ENCODE measurements around the gene CCL11. TPM values are rescaled to one million over a fixed set of nuclear protein-coding genes. Genes with fewer than 3 reads are reported as not detected.

CCL11 gene
- total and polyA plus RNA-seq, 2 of the 8 experiments (the other 6 are each of a cell fraction or from before 2014, with no cell fraction given): not detected

DNA sequence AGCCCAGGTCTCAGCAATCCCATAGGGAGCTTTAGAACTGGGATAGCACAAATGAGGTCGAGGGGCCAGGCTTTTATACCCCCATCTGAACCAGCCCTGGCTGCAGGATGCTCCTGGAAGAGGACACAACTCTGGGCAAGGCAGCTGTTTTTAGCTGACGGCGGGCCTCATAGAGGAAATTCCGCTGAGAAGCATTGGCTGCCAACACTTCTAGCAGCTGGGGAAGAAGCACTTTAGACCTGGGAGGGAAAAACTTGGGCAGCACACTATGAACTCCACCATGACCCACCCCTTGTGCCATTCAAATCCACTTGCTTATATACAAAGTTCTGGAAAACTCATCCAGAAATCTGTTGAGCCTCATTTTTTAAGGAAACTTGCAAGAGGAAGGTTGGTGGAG, 5.0 kb downstream of the CCL11 start:
- no peak overlapping the region for H4K8ac ChIP-seq (ENCODE audit: extremely low read depth, insufficient read depth, low read length)
- no peak overlapping the region for H2BK120ac ChIP-seq (replicated peaks; ENCODE audit: low read depth, low read length)
- H3K14ac ChIP-seq (ENCODE audit: insufficient read length): no peak overlapping the region
- no peak overlapping the region for H2AK5ac ChIP-seq (ENCODE audit: low read depth, low read length)
- H3K4me3 ChIP-seq (ENCODE audit: extremely low read depth in 1 of 4, insufficient read depth in 2 of 4, low read depth in 3 of 4, low read length in 4 of 4): no peak overlapping the region
- H3K79me1 ChIP-seq (ENCODE audit: low read depth, low read length): no peaks in the 10 kb centered on the region
- H3K4me1 ChIP-seq (replicated peaks in 1 of 4; ENCODE audit: control insufficient read depth in 3 of 4, insufficient read depth in 4 of 4, low read length in 3 of 4): no peaks in the 10 kb centered on the region
- H3K36me3 ChIP-seq (ENCODE audit: control insufficient read depth in 2 of 4, insufficient read depth in 4 of 4, low read length in 3 of 4): no peaks in the 10 kb centered on the region
- no peaks in the 10 kb centered on the region for H3K9me3 ChIP-seq (ENCODE audit: insufficient read depth in 2 of 2, low read depth in 1 of 2, low read length in 1 of 2)
- FAIRE-seq (no peak), DNase-seq (ENCODE audit: low read depth in 1 of 2, low spot score in 2 of 2) (no peak)
- no peaks in the 10 kb centered on the region for H4K20me1 ChIP-seq (replicated peaks in 1 of 2; ENCODE audit: control insufficient read depth in 1 of 2, insufficient read depth in 2 of 2, low read length in 2 of 2)
- H2BK5ac ChIP-seq (ENCODE audit: low read depth, low read length): no peak overlapping the region
- CTCF ChIA-PET (ENCODE audit: partially characterized antibody): interaction anchor here (0.8 to 1.2 kb wide), 3 partner anchors 10 to 90 kb away, joined by 3 to 4 read pairs (median 4); no protein-coding TSS in a partner anchor
- WGBS, 2 experiments (ENCODE audit: extremely low coverage in 1 of 2, insufficient coverage in 1 of 2, insufficient read length in 1 of 2, insufficient replicate concordance in 2 of 2, low coverage in 1 of 2, low lambda C conversion rate in 2 of 2, missing lambda C conversion rate in 1 of 2): 85% methylated on average over 4 of the region's 4 CpGs; no CpG with 5 or more reads in 1 of the 2 experiments
- no peak overlapping the region for H4K91ac ChIP-seq (replicated peaks; ENCODE audit: insufficient read length, low read length)
- H3K9ac ChIP-seq (replicated peaks in 1 of 4; ENCODE audit: extremely low read depth in 1 of 4, low read depth in 3 of 4, low read length in 3 of 4): no peak overlapping the region
- no peaks in the 10 kb centered on the region for H3K23me2 ChIP-seq (ENCODE audit: low read depth, low read length)
- no peak overlapping the region for H3K18ac ChIP-seq (ENCODE audit: extremely low read depth, low read length)
- H2BK20ac ChIP-seq (ENCODE audit: low read length): no peak overlapping the region
- POLR2A ChIA-PET (ENCODE audit: partially characterized antibody): no interaction called here
- TF ChIP-seq CTBP2 (IDR thresholded peaks at IDR 0.05; ENCODE audit: borderline replicate concordance, insufficient read depth, insufficient read length, low read length) (no peak), RXRA (IDR thresholded peaks at IDR 0.05; ENCODE audit: insufficient read depth, low read depth, low read length) (no peak), SIN3A (conservative IDR thresholded peaks at IDR 0.05 in 1 of 2, IDR thresholded peaks at IDR 0.05 in 1 of 2; ENCODE audit: low read depth in 1 of 2, low read length in 2 of 2) (no peak), SP4 (IDR thresholded peaks at IDR 0.05; ENCODE audit: low read length) (no peak), SRF (IDR thresholded peaks at IDR 0.05; ENCODE audit: low read depth, low read length) (no peak), NANOG (IDR thresholded peaks at IDR 0.05; ENCODE audit: insufficient read depth, low read depth, low read length, poor library complexity, severe bottlenecking) (no peak), SIRT6 (IDR thresholded peaks at IDR 0.05; ENCODE audit: low read length) (no peak), FOSL1 (IDR thresholded peaks at IDR 0.05; ENCODE audit: insufficient read depth, low read depth, low read length) (no peak), JUN (IDR thresholded peaks at IDR 0.05; ENCODE audit: low read depth, low read length) (no peak)
- no peak overlapping the region for H3K27ac ChIP-seq (ENCODE audit: low read depth, low read length)
- no peaks in the 10 kb centered on the region for H3K27me3 ChIP-seq (replicated peaks in 1 of 4; ENCODE audit: control insufficient read depth in 3 of 4, extremely low read depth in 1 of 4, insufficient read depth in 3 of 4, low read length in 3 of 4)
- no peak overlapping the region for H3K23ac ChIP-seq (ENCODE audit: insufficient read length)
- H4K5ac ChIP-seq (ENCODE audit: insufficient read length, low read depth, low read length): no peak overlapping the region
- H3K79me2 ChIP-seq (ENCODE audit: control insufficient read depth in 1 of 2, insufficient read depth in 2 of 2, low read length in 2 of 2): no peaks in the 10 kb centered on the region
- no peak overlapping the region for H2BK12ac ChIP-seq (ENCODE audit: low read depth, low read length)
- H2AFZ ChIP-seq (ENCODE audit: low read length): no peak overlapping the region
- no peak overlapping the region for H3K56ac ChIP-seq (replicated peaks; ENCODE audit: insufficient read length, low read depth, low read length)
- H3K4ac ChIP-seq (replicated peaks; ENCODE audit: insufficient read length, low read depth, low read length): no peak overlapping the region
- no peak overlapping the region for H3K4me2 ChIP-seq (ENCODE audit: insufficient read depth in 1 of 2, low read depth in 2 of 2, low read length in 2 of 2)
- no peak overlapping the region for H2BK15ac ChIP-seq (ENCODE audit: low read length)
